IMR-90 (cell line): ENCODE data around the gene XRCC3.

ENCODE experiments used
- BHLHE40 ChIP-seq: fragments of 150-350 bp; IDR thresholded peaks from 2 replicates; pipeline ENCODE4 v1.6.1; 2016; ENCODE audit warnings: mild to moderate bottlenecking, low read depth, low read length
- CEBPB ChIP-seq: IDR thresholded peaks from 2 replicates; pipeline ENCODE4 v1.6.1; 2012; ENCODE audit warnings: low read depth, low read length, improper control_type of control experiment
- CHD1 ChIP-seq: IDR thresholded peaks from 2 replicates; pipeline ENCODE4 v1.6.1; 2012; ENCODE audit warnings: low read depth, low read length, improper control_type of control experiment
- NFE2L2 ChIP-seq: fragments of 150-350 bp; IDR thresholded peaks from 2 replicates; pipeline ENCODE4 v1.6.1; 2016; ENCODE audit warnings: low read depth, mild to moderate bottlenecking, low read length
- POLR2A ChIP-seq: IDR thresholded peaks from 2 replicates; pipeline ENCODE4 v1.6.1; 2012; ENCODE audit warnings: mild to moderate bottlenecking, low read depth, low read length
- RAD21 ChIP-seq: IDR thresholded peaks from 2 replicates; pipeline ENCODE4 v1.6.1; 2012; ENCODE audit warnings: low read length, improper control_type of control experiment
- RCOR1 ChIP-seq: IDR thresholded peaks from 2 replicates; pipeline ENCODE4 v1.6.1; 2012; ENCODE audit warnings: mild to moderate bottlenecking, low read length, improper control_type of control experiment; ENCODE audit not compliant: insufficient replicate concordance
- RFX5 ChIP-seq: IDR thresholded peaks from 2 replicates; pipeline ENCODE4 v1.8.0; 2012; ENCODE audit warnings: low read depth, mild to moderate bottlenecking, low read length, moderate library complexity
- SMC3 ChIP-seq: fragments of 150-350 bp; IDR thresholded peaks from 2 replicates; pipeline ENCODE4 v1.6.1; 2016; ENCODE audit warnings: low read depth, mild to moderate bottlenecking, antibody characterized with exemption, low read length, moderate library complexity
- USF2 ChIP-seq: fragments of 150-350 bp; IDR thresholded peaks from 2 replicates; pipeline ENCODE4 v1.6.1; 2017; ENCODE audit warnings: mild to moderate bottlenecking, antibody characterized with exemption, low read length, low read depth
- TF ChIP-seq, protein P1 (sequence below): conservative IDR thresholded peaks from 2 replicates; pipeline ENCODE4 v1.5.1; 2012; ENCODE audit warnings: mild to moderate bottlenecking, low read depth, low read length, improper control_type of control experiment
- TF ChIP-seq, protein P2 (sequence below): fragments of 150-350 bp; IDR thresholded peaks from 2 replicates; pipeline ENCODE4 v1.6.1; 2016; ENCODE audit warnings: low read depth, mild to moderate bottlenecking, low read length, moderate library complexity, borderline replicate concordance

GRCh38 chr14:103683139-103683538 is 32.1 kb downstream of the XRCC3 start:
- TF ChIP-seq POLR2A, result no peak
- TF ChIP-seq, protein P1, sequence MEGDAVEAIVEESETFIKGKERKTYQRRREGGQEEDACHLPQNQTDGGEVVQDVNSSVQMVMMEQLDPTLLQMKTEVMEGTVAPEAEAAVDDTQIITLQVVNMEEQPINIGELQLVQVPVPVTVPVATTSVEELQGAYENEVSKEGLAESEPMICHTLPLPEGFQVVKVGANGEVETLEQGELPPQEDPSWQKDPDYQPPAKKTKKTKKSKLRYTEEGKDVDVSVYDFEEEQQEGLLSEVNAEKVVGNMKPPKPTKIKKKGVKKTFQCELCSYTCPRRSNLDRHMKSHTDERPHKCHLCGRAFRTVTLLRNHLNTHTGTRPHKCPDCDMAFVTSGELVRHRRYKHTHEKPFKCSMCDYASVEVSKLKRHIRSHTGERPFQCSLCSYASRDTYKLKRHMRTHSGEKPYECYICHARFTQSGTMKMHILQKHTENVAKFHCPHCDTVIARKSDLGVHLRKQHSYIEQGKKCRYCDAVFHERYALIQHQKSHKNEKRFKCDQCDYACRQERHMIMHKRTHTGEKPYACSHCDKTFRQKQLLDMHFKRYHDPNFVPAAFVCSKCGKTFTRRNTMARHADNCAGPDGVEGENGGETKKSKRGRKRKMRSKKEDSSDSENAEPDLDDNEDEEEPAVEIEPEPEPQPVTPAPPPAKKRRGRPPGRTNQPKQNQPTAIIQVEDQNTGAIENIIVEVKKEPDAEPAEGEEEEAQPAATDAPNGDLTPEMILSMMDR, result no peak
- no peak for TF ChIP-seq CEBPB
- TF ChIP-seq BHLHE40, result no peak
- TF ChIP-seq RCOR1, result no peak
- TF ChIP-seq RAD21, result no peak
- TF ChIP-seq RFX5, result no peak
- TF ChIP-seq SMC3, result no peak
- no peak for TF ChIP-seq CHD1
- no peak for TF ChIP-seq USF2
- no peak for TF ChIP-seq NFE2L2
- TF ChIP-seq, protein P2, sequence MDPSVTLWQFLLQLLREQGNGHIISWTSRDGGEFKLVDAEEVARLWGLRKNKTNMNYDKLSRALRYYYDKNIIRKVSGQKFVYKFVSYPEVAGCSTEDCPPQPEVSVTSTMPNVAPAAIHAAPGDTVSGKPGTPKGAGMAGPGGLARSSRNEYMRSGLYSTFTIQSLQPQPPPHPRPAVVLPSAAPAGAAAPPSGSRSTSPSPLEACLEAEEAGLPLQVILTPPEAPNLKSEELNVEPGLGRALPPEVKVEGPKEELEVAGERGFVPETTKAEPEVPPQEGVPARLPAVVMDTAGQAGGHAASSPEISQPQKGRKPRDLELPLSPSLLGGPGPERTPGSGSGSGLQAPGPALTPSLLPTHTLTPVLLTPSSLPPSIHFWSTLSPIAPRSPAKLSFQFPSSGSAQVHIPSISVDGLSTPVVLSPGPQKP, result no peak
